Sigmoid colon (tissue), 7 donors: ENCODE data around the gene F2R. TPM values are rescaled to one million over a fixed set of nuclear protein-coding genes. Genes with fewer than 3 reads are reported as not detected.

ENCODE experiments used
- DNase-seq: peaks from one replicate; pipeline ENCODE4 v3.0.0-alpha.2; 2019
- H3K27ac ChIP-seq, 4 donors: fragments of 200-600 bp; sonication (generic); one replicate each; pipeline ENCODE4 v1.5.1; 2016 to 2019; ENCODE audit warnings: mild to moderate bottlenecking in 1 of 4
- H3K27me3 ChIP-seq, 3 donors: fragments of 200-600 bp; sonication (generic); one replicate each; pipeline ENCODE4 v1.5.1; 2019; ENCODE audit warnings: mild to moderate bottlenecking in 1 of 3
- H3K36me3 ChIP-seq, 4 donors: fragments of 200-600 bp; sonication (generic); one replicate each; pipeline ENCODE4 v1.5.1; 2016 to 2019
- H3K4me1 ChIP-seq, 4 donors: fragments of 200-600 bp; sonication (generic); one replicate each; pipeline ENCODE4 v1.5.1; 2017 to 2019
- H3K4me3 ChIP-seq, 4 donors: fragments of 200-600 bp; sonication (generic); one replicate each; pipeline ENCODE4 v1.5.1; 2017 to 2019; ENCODE audit warnings: mild to moderate bottlenecking in 2 of 4, moderate library complexity in 1 of 4
- H3K9me3 ChIP-seq, 4 donors: fragments of 200-600 bp in 3 of 4; sonication (generic) in 3 of 4; one replicate each; pipeline versions ENCODE4 v1.5.1 to v1.6.1; 2013 to 2019
- EP300 ChIP-seq, 4 donors: sonication (generic); formaldehyde crosslinking; IDR thresholded peaks; one replicate each; pipeline ENCODE4 v1.6.1; 2017; ENCODE audit warnings: antibody characterized with exemption in 4 of 4
- POLR2A ChIP-seq, 2 donors: fragments of 450-650 bp; IDR thresholded peaks; one replicate each; pipeline ENCODE4 v1.6.1; 2016; ENCODE audit warnings: antibody characterized with exemption in 2 of 2, mild to moderate bottlenecking in 2 of 2, moderate library complexity in 2 of 2
- POLR2AphosphoS5 ChIP-seq, 4 donors: sonication (generic); formaldehyde crosslinking; IDR thresholded peaks; one replicate each; pipeline ENCODE4 v1.6.1; 2017; ENCODE audit warnings: antibody characterized with exemption in 4 of 4
- WGBS, 2 donors: extraction: QIAGEN DNeasy Blood & Tissue Kit; methylation state at CpG; one replicate each; pipeline ENCODE4 v1.1.7; 2013; 5-methylcytosine and 5-hydroxymethylcytosine counted together
- intact Hi-C: fragments of 100-400 bp; cut with DNase I; formaldehyde crosslinking; loops from one replicate; pipeline ENCODE4 v1.15.1; 2023
- polyA plus RNA-seq, 3 donors: library from polyadenylated mRNA; stranded (reverse); fragments of 200-250 nt; gene quantifications; one replicate each; pipeline ENCODE4 v1.2.3, GENCODE V29; 2013
- total RNA-seq, 4 donors: library from RNA; depleted of rRNA; stranded (reverse); fragments of >200 nt; gene quantifications; one replicate each; pipeline ENCODE4 v1.1.0, GENCODE V29; 2016
- TF ChIP-seq, protein P1 (sequence below), 4 experiments: fragments of 450-650 bp in 3 of 4; fragments of 200-600 bp in 1 of 4; IDR thresholded peaks; one replicate each; pipeline ENCODE4 v1.5.1; 2016 to 2019; ENCODE audit warnings: antibody characterized with exemption in 4 of 4, mild to moderate bottlenecking in 3 of 4, moderate library complexity in 2 of 4
- donor health status: healthy with polysubstance abuse.
- donor health status: Bipolar disorder and iron deficiency.
- donor health status: healthy.

The F2R gene
- total and polyA plus RNA-seq, 7 donors = 0.60 to 10.7 (median 5.8) TPM

DNA sequence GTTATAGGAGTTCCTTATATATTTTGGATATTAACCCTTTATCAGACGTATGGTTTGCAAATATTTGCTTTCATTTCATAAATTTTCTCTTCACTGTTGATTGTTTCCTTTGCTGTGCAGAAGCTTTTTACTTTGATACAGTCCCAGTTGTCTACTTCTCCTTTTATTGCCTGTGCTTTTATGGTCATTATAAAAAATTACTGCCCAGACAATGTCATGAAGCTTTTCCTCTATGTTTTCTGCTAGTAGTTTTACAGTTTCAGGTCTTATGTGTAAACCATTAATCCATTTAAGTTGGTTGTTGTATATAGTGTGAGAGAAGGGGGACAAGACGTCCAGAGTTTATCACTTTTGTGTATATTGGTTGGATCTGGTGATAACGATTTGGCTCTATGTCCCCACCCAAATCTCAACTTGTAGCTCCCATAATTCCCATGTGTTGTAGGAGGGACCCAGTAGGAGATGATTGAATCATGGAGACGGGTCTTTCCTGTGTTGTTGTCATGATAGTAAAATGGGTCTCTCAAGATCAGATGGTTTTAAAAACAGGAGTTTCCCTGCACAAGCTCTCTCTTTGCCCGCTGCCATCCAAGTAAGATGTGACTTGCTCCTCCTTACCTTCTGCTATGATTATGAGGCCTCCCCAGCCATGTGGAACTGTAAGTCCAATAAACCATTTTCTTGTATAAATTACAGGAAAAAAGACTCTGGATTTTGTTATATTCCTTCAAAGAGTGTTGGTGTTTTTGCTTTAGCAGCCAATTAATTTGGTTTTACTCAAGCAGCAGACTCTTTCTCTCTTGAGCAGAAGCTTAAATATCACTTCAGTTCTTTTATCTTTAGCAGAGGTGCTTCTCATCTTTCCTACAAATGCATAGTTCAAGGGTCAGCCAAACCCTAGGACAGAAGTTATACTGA lies 13.7 kb downstream of the F2R start:
- H3K27ac ChIP-seq = no peak overlapping the region
- intact Hi-C loops = no loop called here
- WGBS, 2 donors = 46 to 77% methylated on average over 5 of the region's 5 CpGs
- peaks cover 0 to 9% (median 0%) of the 10 kb centered on the region in 4 donors for H3K36me3 ChIP-seq
- H3K9me3 ChIP-seq = peaks cover 5 to 12% (median 8%) of the 10 kb centered on the region in 4 donors
- no peaks in the 10 kb centered on the region for H3K27me3 ChIP-seq
- TF ChIP-seq, protein P1, sequence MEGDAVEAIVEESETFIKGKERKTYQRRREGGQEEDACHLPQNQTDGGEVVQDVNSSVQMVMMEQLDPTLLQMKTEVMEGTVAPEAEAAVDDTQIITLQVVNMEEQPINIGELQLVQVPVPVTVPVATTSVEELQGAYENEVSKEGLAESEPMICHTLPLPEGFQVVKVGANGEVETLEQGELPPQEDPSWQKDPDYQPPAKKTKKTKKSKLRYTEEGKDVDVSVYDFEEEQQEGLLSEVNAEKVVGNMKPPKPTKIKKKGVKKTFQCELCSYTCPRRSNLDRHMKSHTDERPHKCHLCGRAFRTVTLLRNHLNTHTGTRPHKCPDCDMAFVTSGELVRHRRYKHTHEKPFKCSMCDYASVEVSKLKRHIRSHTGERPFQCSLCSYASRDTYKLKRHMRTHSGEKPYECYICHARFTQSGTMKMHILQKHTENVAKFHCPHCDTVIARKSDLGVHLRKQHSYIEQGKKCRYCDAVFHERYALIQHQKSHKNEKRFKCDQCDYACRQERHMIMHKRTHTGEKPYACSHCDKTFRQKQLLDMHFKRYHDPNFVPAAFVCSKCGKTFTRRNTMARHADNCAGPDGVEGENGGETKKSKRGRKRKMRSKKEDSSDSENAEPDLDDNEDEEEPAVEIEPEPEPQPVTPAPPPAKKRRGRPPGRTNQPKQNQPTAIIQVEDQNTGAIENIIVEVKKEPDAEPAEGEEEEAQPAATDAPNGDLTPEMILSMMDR (IDR thresholded peaks at IDR 0.05) = no peak
- no peak for TF ChIP-seq POLR2AphosphoS5 (IDR thresholded peaks at IDR 0.05)
- TF ChIP-seq EP300 (IDR thresholded peaks at IDR 0.05) = no peak
- no peak for TF ChIP-seq POLR2A (IDR thresholded peaks at IDR 0.05)
- H3K4me1 ChIP-seq = no peaks in the 10 kb centered on the region
- no peak overlapping the region for H3K4me3 ChIP-seq
- no peak for DNase-seq

DNA sequence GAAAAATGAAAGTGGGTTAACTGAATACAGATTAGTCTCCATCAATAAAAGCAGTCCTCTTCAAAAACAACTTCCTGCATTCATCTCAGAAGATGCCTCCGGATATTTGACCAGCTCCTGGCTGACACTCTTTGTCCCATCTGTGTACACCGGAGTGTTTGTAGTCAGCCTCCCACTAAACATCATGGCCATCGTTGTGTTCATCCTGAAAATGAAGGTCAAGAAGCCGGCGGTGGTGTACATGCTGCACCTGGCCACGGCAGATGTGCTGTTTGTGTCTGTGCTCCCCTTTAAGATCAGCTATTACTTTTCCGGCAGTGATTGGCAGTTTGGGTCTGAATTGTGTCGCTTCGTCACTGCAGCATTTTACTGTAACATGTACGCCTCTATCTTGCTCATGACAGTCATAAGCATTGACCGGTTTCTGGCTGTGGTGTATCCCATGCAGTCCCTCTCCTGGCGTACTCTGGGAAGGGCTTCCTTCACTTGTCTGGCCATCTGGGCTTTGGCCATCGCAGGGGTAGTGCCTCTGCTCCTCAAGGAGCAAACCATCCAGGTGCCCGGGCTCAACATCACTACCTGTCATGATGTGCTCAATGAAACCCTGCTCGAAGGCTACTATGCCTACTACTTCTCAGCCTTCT lies 16.6 kb downstream of the F2R start:
- TF ChIP-seq POLR2A (IDR thresholded peaks at IDR 0.05) = no peak
- TF ChIP-seq EP300 (IDR thresholded peaks at IDR 0.05) = no peak
- TF ChIP-seq, protein P1 (IDR thresholded peaks at IDR 0.05) = no peak
- no peak for TF ChIP-seq POLR2AphosphoS5 (IDR thresholded peaks at IDR 0.05)
- WGBS, 2 donors = 90% methylated on average over 15 of the region's 15 CpGs
- Histone ChIP-seq H3K4me1 (no peaks in the 10 kb centered on the region), H3K36me3 (peaks cover 0 to 9% (median 0%) of the 10 kb centered on the region in 4 donors), H3K9me3 (peaks cover 0 to 12% (median 8%) of the 10 kb centered on the region in 4 donors), H3K27me3 (no peaks in the 10 kb centered on the region), H3K4me3 (no peak overlapping the region), H3K27ac (no peak overlapping the region)
- DNase-seq = no peak
- intact Hi-C loops = no loop called here

DNA sequence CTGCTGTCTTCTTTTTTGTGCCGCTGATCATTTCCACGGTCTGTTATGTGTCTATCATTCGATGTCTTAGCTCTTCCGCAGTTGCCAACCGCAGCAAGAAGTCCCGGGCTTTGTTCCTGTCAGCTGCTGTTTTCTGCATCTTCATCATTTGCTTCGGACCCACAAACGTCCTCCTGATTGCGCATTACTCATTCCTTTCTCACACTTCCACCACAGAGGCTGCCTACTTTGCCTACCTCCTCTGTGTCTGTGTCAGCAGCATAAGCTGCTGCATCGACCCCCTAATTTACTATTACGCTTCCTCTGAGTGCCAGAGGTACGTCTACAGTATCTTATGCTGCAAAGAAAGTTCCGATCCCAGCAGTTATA lies 17.1 kb downstream of the F2R start:
- no peaks in the 10 kb centered on the region for H3K27me3 ChIP-seq
- no peak overlapping the region for H3K27ac ChIP-seq
- TF ChIP-seq, protein P1 (IDR thresholded peaks at IDR 0.05) = no peak
- TF ChIP-seq EP300 (IDR thresholded peaks at IDR 0.05) (no peak), POLR2AphosphoS5 (IDR thresholded peaks at IDR 0.05) (no peak), POLR2A (IDR thresholded peaks at IDR 0.05) (no peak)
- intact Hi-C loops = no loop called here
- H3K4me1 ChIP-seq = no peaks in the 10 kb centered on the region
- no peak overlapping the region for H3K4me3 ChIP-seq
- H3K9me3 ChIP-seq = peaks cover 0 to 12% (median 8%) of the 10 kb centered on the region in 4 donors
- H3K36me3 ChIP-seq = peaks cover 0 to 9% (median 0%) of the 10 kb centered on the region in 4 donors
- DNase-seq = no peak
- WGBS, 2 donors = 87 to 88% methylated on average over 13 of the region's 13 CpGs

DNA sequence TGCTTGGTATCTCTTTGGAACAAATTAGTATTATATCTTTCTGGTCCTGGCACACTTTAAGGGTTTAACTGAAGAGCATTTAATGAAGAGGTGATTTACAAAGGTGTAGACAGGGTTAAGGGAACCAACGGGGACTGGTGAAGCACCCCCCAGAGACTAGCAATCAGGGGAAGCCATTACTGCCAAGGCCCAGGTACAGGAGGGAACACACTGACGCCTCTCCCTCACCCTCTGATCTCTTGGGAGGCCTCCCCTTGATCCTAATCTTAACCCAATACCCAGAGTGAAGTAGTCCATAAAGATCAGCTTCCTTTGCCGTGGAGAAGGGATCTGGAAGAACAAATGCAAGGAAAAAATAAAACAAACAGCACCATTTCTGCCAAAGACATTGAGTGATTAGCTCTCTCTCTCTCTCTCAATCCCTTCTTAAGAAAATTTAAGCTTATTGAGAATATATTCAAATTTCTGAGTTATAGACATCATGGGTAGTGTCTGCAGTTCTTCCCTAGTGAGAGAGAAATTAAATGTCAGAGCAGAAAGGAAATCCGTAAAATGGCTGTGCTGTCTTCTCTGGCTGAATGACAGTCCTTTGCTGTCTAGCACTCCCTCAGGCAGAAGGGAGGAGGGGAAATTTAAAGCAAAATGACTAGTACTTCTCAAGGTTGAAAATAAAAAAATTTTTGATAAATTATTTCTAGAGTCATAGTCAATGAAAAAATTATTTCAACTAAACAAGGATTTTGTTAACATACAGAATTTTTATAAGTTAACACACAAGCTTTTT lies 20.0 kb downstream of the F2R start:
- no peak overlapping the region for H3K27ac ChIP-seq
- no peak overlapping the region for H3K4me3 ChIP-seq
- peaks cover 0 to 9% (median 0%) of the 10 kb centered on the region in 4 donors for H3K36me3 ChIP-seq
- DNase-seq = no peak
- intact Hi-C loops = no loop called here
- H3K9me3 ChIP-seq = no peaks in the 10 kb centered on the region
- no peak for TF ChIP-seq POLR2AphosphoS5 (IDR thresholded peaks at IDR 0.05)
- no peak for TF ChIP-seq POLR2A (IDR thresholded peaks at IDR 0.05)
- TF ChIP-seq EP300 (IDR thresholded peaks at IDR 0.05) = no peak
- TF ChIP-seq, protein P1 (IDR thresholded peaks at IDR 0.05) = no peak
- H3K4me1 ChIP-seq = no peaks in the 10 kb centered on the region
- WGBS, 2 donors = 78 to 87% methylated on average over 4 of the region's 4 CpGs
- no peaks in the 10 kb centered on the region for H3K27me3 ChIP-seq
